Activated CD4-positive, alpha-beta T cell treated with anti-CD3 and anti-CD28 coated beads, Interleukin-2, amount 50 U/mL, for 48 hours (primary cell): ENCODE measurements around the gene DENND5A.

Experiments used
- DNase-seq, 2 experiments: peaks; one replicate each; pipeline ENCODE4 v3.0.0-alpha.2; 2020

Gene DENND5A

GRCh38 chr11:9092853-9093778 lies 172.0 kb downstream of the DENND5A start:
- no peak for DNase-seq

- no peak for DNase-seq
Measured at GRCh38 chr11:9092072-9092471, 173.1 kb downstream of the DENND5A start.

- DNase-seq = no peak
Measured at GRCh38 chr11:9091044-9091922, 173.9 kb downstream of the DENND5A start, which contains the start of gene SCUBE2. TSS of gene SCUBE2 (minus strand) at chr11:9091599. CDS start at chr11:9091528, 71 bp downstream.

- DNase-seq = no peak
Measured at GRCh38 chr11:9090488-9091043, 174.6 kb downstream of the DENND5A start.

GRCh38 chr11:9089636-9090035 lies 175.5 kb downstream of the DENND5A start:
- DNase-seq = no peak

GRCh38 chr11:9089061-9089460 lies 176.1 kb downstream of the DENND5A start:
- no peak for DNase-seq
